HepG2 (cell line): Measurements from ENCODE around the gene TOM1L2.

Source experiments
- EED ChIP-seq: sonication (generic); formaldehyde crosslinking; IDR thresholded peaks from 2 replicates; pipeline ENCODE4 v1.5.0; 2020; ENCODE audit warnings: mild to moderate bottlenecking, missing genetic modification reagents
- MZF1 ChIP-seq: sonication (generic); formaldehyde crosslinking; IDR thresholded peaks from 2 replicates; pipeline ENCODE4 v1.8.1; 2023; ENCODE audit warnings: mild to moderate bottlenecking, missing genetic modification reagents, borderline replicate concordance
- NR1H2 ChIP-seq: sonication (generic); formaldehyde crosslinking; IDR thresholded peaks from 2 replicates; pipeline ENCODE4 v1.8.1; 2022; ENCODE audit warnings: low read depth, missing genetic modification reagents, borderline replicate concordance
- RAD21 ChIP-seq: fragments of 450-650 bp; formaldehyde crosslinking; IDR thresholded peaks from 2 replicates; pipeline ENCODE4 v1.5.0; 2020; ENCODE audit warnings: mild to moderate bottlenecking
- RFX5 ChIP-seq: IDR thresholded peaks from 2 replicates; pipeline ENCODE4 v1.6.1; 2011; ENCODE audit warnings: low read depth, low read length, improper control_type of control experiment
- TEAD3 ChIP-seq: optimal IDR thresholded peaks from 2 replicates; pipeline ENCODE3; 2016; ENCODE audit warnings: borderline replicate concordance
- ZSCAN29 ChIP-seq: sonication (generic); formaldehyde crosslinking; conservative IDR thresholded peaks from 2 replicates; pipeline ENCODE4 v1.4.0; 2020; ENCODE audit warnings: mild to moderate bottlenecking, missing genetic modification reagents

DNA sequence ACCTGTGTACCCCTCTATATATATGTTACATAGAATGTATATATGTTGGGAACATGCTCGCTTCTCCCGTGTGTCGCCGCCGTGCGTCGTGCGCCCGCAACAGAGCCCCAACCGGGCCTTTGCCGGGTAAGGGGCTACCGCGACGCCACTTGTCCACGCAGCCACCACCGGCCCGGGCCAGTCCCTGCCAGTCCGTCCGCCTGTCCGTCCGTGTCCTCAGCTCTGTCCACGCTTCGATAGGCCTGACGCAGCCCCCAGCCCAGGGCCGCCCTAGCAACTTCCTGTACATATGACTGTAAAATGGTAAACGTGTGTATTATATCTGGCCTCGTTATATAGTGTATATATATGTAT, 161.3 kb downstream of the TOM1L2 start:
- no peak for TF ChIP-seq RFX5
- TF ChIP-seq EED (CRISPR knock-in tag) = no peak
- no peak for TF ChIP-seq ZSCAN29 (CRISPR knock-in tag)
- no peak for TF ChIP-seq TEAD3 (CRISPR knock-in tag)
- TF ChIP-seq NR1H2 (CRISPR knock-in tag) = no peak
- TF ChIP-seq MZF1 = no peak
- TF ChIP-seq RAD21 = no peak
